ENCODE results near the gene PPP1R3G.

Gene PPP1R3G

DNA sequence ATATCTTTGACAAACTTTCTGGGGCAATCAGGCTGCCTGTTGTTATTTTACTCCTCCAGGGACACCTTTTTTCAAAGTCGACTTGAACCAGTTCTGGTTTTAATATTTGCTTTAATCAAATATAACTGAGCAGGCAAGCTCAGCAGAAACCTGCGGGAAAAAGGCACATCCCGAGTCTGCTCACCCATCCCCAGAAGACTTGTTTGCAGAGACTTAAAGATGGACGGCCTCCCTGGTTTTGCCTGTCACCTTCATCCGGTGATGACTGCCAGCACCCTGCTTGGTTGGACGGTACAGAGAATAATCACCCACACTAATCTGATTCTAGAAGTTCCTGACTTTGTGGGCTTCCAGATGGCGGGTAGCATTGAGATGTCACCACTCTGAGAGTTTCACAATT is 36.8 kb downstream of the PPP1R3G start:
- DNase-seq: no peak

GRCh38 chr6:5122504-5123112 is 37.5 kb downstream of the PPP1R3G start:
- DNase-seq: no peak

- DNase-seq: no peak
Measured at GRCh38 chr6:5123296-5124143, 38.4 kb downstream of the PPP1R3G start.

- DNase-seq: no peak
Measured at GRCh38 chr6:5124526-5124925, 39.4 kb downstream of the PPP1R3G start.

DNA sequence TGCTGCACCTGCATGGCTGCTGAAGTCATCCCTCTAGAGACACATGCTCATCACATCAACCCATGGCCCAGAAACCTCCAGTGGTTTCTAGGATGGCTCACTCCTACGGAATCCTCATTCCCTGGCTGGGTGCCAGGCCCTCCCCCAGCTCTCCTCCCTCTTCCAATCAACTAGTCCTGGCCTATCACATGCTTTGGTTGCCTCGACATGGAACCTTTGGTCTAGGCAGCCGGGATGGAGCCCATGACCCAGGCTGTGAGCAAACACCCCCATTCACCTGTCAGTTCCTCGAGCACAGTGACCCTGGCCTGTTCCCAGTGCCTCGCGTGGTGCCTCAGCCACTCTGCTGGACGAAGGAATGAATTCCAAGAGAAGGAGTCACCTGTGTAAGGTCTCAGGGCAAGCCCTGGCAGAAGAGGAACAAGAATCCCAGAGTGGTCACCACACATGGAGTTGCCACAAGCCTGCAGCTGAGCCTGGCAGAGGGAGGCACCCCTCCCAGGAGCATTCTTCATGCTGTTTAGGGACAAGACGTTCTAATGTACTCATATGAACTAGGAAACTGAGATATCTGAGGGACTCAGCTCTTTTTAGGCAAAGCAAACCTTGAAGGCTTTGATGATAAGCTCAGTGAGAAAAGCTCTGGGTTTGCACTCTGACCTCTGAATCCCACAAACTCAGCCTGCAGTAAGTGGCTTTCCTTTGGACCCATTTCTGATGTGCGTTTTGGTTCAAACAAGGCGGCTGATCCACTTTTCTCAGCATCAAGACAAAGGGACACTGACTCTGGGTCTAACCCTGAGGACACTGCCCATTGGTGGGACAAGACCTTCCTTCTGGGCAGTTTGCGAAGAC is 40.2 kb downstream of the PPP1R3G start:
- DNase-seq: no peak

DNA sequence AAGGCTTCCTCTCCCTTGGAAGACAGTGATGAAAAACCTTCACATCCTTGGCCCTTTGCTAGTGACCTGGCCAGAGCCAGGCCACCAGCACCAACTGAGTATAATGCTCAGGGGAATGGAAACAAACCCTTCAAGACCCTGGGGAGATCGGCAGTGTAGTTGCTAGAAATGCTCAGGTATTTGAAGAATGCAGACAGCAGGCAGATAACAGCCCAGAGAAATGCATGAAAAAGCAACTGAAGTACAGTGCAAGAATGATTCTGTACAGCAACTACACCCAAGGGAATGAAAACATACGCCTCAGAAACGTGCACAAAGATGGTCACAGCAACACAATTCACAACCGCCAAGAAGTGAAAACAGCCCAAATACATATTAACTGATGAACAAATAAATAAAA is 41.1 kb downstream of the PPP1R3G start:
- DNase-seq: no peak

DNA sequence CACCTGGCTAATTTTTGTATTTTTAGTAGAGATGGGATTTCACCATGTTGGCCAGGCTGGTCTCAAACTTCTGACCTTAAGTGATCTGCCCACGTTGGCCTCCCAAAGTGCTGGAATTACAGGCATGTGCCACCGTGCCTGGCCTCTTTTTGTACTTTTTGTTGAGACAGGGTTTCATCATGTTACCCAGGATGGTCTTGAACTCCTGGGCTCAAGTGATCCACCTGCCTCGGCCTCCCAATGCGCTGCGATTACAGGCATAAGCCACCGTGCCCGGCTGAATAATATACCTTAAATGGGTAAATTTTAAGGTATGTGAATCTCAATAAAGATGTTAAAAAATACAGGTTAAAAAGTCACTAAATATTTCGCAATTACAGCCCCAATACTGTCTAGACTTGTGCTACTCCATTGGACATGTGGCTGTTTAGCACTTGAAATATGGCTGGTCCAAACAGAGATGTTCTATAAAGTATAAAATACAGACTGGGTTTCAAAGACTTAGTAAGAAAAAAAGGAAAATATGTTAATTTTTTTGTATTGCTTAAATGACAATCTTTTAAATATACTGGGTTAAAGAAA is 42.1 kb downstream of the PPP1R3G start:
- DNase-seq: no peak

DNA sequence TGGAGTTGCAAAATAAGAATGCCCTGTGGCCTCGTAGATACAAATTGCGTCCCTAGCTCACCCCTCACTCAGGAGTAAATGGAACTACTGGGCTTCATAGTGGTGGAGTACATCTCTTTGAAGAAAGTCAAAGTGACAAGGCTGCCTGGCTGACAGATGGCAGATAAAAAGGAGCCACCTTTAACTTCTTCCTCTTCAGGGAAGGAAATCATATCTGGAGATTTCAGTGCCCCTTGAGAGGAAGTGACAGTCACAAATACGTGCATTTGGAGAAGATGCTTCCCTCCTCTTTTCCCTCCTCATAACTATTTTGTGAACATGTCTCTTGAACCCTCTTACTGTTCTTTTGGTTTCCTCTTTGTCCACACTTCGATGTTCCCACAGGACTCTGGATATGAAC is 43.2 kb downstream of the PPP1R3G start:
- no peak for DNase-seq

- DNase-seq: no peak
Measured at GRCh38 chr6:5130135-5130866, 45.2 kb downstream of the PPP1R3G start.

DNA sequence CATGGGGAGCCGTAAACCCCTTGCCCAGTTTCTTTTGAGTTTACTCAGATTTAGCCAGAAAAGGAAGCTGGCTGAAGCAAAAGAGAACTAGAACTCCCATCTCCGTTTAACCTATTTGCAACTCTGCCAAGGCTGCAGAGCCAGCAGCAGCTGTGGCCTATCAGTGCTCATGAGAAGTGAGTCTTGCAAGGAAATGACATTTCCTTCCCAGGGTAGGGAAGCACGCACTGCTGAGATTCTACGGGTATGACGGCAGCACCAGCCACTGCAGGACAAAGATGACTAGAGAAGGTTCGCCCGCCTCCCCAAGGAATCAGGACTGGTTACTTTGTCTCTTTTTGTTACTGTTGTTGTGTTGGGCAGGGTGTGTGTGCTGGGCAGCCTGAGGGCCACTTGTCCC is 47.6 kb downstream of the PPP1R3G start:
- no peak for DNase-seq

DNA sequence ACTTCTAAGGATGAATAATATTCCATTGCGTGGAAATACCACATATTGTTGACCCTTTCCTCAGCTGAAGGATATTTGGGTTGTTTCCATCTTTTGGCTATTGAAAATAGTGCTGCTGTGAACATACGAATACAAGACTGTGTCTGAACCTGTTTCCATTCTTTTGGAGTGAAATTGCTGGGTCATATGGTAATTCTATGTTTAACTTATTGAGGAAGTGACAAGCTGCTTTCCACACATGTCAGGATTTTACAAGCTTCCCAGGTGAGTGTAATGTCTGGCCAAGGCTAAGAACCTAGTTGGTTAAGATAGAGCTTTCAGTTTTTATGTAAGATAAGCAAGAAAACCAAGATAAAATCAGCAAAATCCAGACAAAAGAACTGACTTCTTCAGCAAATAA is 48.8 kb downstream of the PPP1R3G start:
- no peak for DNase-seq

GRCh38 chr6:5135788-5136376 is 50.7 kb downstream of the PPP1R3G start:
- peak; percentile 37 to 41 for DNase-seq

DNA sequence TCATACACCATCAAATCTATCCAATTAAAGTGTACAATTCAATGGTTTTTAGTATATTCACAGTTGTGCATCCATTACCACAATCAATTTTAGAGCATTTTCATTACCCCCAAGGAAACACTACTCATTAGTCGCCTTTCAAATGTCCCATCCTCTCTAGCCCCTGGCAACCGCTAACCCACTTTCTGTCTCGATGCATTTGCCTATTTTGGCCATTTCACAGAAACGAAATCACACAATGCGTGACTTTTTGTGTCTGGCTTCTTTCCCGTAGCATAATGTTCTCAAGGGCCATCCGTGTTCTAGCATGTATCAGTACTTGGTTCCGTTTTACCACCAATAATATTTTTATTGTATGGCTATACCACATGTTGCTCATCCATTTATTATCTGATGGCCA is 51.7 kb downstream of the PPP1R3G start:
- DNase-seq: no peak
